ENCODE measurements around the gene GK2.

GK2 gene

GRCh38 chr4:79408063-79408462, at the start of gene GK2:
TSS of gene GK2 (minus strand) at chr4:79408228. CDS start at chr4:79408200, 28 bp downstream.
- no peak for DNase-seq

GRCh38 chr4:79455216-79455615, 47.2 kb upstream of the GK2 start:
- DNase-seq: no peak

GRCh38 chr4:79454656-79455055, 46.6 kb upstream of the GK2 start:
- DNase-seq: no peak

- no peak for DNase-seq
These were observed 42.0 kb upstream of the GK2 start for GRCh38 chr4:79450053-79450452.

GRCh38 chr4:79446145-79446544, 38.1 kb upstream of the GK2 start:
- no peak for DNase-seq

GRCh38 chr4:79445371-79445781, 37.3 kb upstream of the GK2 start:
- DNase-seq: no peak

GRCh38 chr4:79442422-79442821, 34.4 kb upstream of the GK2 start:
- DNase-seq: no peak

GRCh38 chr4:79439489-79439888, 31.5 kb upstream of the GK2 start:
- no peak for DNase-seq

GRCh38 chr4:79431839-79432238, 23.8 kb upstream of the GK2 start:
- DNase-seq: no peak

GRCh38 chr4:79429113-79429903, 21.3 kb upstream of the GK2 start:
- no peak for DNase-seq

- DNase-seq: no peak
These were observed 19.0 kb upstream of the GK2 start for GRCh38 chr4:79426989-79427388.

- no peak for DNase-seq
These were observed 17.6 kb upstream of the GK2 start for GRCh38 chr4:79425586-79425985.

GRCh38 chr4:79421483-79421882, 13.5 kb upstream of the GK2 start:
- DNase-seq: no peak

GRCh38 chr4:79413886-79414285, 5.9 kb upstream of the GK2 start:
- DNase-seq: no peak

GRCh38 chr4:79413032-79413885, 5.2 kb upstream of the GK2 start:
- DNase-seq: no peak

GRCh38 chr4:79404666-79405065, 3.4 kb downstream of the GK2 start:
- DNase-seq: no peak

- DNase-seq: no peak
These were observed 4.7 kb downstream of the GK2 start for GRCh38 chr4:79403356-79403755.

- DNase-seq: no peak
These were observed 5.6 kb downstream of the GK2 start for GRCh38 chr4:79402332-79402851.

GRCh38 chr4:79399076-79399475, 9.0 kb downstream of the GK2 start:
- DNase-seq: no peak

- DNase-seq: no peak
These were observed 10.1 kb downstream of the GK2 start for GRCh38 chr4:79397951-79398350.

- DNase-seq: no peak
These were observed 11.2 kb downstream of the GK2 start for GRCh38 chr4:79396794-79397193.

- no peak for DNase-seq
These were observed 12.2 kb downstream of the GK2 start for GRCh38 chr4:79395841-79396240.

- no peak for DNase-seq
These were observed 17.1 kb downstream of the GK2 start for GRCh38 chr4:79390890-79391289.

- DNase-seq: no peak
These were observed 22.4 kb downstream of the GK2 start for GRCh38 chr4:79385641-79386040.

Data from NCI-H2107 (cell line).